Fibroblast of skin of abdomen (primary cell): ENCODE data around the gene DLGAP1.

Source experiments
- DNase-seq: peaks from one replicate; pipeline ENCODE4 v3.0.0-alpha.2; 2013

DLGAP1 gene

GRCh38 chr18:4286256-4286655, 168.9 kb downstream of the DLGAP1 start:
- DNase-seq: no peak

- no peak for DNase-seq
Measured at GRCh38 chr18:4285525-4285924, 169.6 kb downstream of the DLGAP1 start.

- no peak for DNase-seq
Measured at GRCh38 chr18:4284528-4284927, 170.6 kb downstream of the DLGAP1 start.

GRCh38 chr18:4283746-4284291, 171.3 kb downstream of the DLGAP1 start:
- DNase-seq: no peak

DNA sequence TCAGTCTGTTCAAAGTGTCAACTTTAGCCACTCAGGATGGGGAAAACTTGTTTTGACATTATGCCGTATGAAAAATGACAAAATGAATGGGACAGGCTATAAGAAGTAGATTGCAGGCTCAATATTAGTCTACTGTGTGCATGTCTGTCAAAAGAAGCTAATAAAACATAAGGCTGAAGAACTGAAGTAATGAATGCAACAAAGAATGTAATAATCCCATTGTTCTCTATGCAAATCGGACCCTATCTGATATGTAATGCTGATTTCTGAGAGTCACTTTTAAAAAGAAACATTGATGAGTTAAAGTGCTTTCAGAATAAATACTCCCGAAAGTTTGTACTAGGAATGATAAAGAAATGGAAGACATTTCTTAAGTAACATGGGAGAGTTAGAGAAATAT, 172.2 kb downstream of the DLGAP1 start:
- DNase-seq: no peak

GRCh38 chr18:4276953-4277585, 178.0 kb downstream of the DLGAP1 start:
- DNase-seq: no peak

DNA sequence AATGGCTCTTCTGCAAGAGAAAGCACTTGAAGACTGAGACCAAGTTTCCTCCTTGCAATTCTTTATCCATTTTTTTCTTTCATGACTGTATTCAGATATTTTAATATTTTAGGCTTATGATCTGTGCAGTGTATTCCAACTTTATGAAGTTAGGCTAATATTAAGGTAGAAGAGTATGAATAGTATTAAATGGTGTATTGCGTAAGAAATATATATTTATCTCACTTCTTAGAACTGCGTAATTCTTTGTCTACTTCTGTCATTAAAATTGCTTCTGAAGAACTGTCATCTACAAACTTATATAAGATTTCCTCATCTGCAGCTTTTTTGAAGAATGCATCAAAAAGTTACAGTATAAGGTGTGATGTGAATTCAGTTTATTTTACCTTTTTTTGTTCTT, 183.2 kb downstream of the DLGAP1 start:
- no peak for DNase-seq

DNA sequence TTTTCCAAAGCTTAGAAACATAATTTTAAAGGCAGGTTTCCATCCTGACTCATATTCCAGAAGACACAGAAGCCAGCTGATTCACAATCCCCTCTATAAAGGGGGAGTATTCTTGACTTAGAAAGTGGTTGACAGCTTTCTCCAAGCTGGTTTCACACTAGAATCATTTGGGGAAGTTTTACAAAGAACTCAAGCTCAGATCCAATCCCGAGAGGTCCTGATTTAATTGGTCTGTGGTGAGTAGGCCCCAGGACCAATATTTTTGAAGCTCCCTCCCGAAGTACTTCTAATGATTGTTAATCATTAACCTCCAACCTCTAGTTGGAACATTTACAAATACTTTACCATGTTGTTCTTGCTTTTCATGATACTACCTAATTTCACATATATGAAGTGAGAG, 184.1 kb downstream of the DLGAP1 start:
- DNase-seq: no peak

GRCh38 chr18:4270016-4270415, 185.1 kb downstream of the DLGAP1 start:
- DNase-seq: no peak

DNA sequence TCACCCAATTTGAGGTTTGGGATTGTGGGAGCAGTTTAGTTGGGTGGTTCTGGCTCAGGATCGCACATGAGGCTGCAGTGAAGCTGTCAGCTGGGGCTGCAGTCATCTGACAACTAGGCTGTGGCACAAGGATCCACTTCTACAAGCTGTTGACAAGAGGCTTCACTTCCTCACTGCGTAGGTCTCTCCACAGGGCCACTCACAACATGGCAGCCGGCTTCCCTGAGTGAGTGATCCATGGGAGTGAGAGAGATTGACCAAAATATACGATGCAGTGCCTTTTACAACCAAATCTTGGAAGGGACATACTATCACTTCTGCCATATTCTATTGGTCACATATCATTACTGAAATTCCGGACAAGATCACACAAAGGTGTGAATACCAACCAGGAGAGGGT, 187.5 kb downstream of the DLGAP1 start:
- no peak for DNase-seq

DNA sequence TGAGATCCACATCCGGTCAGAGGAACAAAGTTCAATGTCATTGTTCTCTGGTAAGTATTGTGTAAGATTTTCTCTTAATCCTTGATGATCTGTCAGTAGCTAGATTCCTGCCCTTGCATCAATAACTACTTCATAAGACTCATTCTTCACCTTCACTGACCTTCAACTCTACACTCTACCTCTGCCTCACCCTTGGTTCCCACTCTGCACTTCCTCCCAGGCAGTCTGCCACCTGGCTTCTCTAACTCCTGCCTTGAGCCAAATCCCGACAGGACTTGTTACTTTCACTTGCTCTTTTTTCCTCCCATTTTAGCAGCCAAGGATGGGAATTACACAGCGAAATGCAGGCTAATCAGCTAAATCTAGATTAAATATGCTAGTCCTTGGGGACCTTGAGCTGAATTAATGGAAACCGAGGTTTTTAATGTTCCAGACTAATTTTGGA, 190.7 kb downstream of the DLGAP1 start:
- DNase-seq: no peak

DNA sequence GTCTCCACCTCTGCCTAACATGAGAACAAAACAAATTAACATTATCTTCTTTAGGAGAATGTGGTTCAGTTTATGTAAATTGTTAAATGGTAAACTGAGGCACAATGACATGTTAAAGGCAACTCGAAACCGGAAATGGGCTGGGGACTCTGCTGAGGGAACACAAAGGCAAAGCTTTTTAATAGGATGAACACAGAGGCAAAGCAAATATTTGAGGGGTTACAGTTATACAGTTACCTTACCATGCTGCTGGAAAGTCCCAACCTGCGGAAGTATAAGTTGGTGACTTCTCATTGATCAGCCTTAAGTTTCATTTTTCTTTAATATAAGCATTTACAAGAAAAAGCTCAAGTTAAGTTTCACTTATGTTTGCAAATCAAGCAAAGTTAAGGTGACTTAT, 195.0 kb downstream of the DLGAP1 start:
- DNase-seq: no peak

DNA sequence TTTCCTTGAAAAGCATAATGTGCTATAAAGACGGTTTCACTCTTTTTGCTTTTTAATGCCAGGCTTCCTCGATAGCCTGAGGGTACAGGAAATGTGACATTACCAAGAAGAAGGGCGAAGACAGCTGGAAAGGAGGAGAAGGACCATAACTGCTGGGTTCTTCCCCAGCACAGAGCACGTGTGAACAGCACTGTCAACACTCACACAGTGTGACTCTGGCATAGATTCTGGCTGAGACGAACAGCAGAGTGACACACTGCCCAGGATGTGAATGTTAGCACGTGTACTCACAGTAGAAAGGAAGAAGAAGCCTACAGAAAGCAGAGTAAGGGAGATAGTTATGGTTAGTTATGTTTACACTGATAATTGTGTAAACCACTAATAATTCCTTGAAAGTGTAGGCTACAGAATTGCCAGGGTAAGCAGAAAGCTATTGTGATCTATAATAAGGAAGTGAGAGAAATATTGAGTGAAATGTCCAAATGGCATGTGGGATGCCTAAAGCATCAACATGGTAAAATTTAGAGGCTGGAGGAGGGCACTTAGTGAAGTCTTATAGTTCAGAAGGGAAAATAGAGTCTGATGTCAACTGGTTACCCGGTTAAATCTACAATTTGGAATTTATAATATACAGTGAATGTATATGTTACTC, 198.2 kb downstream of the DLGAP1 start:
- DNase-seq: no peak

DNA sequence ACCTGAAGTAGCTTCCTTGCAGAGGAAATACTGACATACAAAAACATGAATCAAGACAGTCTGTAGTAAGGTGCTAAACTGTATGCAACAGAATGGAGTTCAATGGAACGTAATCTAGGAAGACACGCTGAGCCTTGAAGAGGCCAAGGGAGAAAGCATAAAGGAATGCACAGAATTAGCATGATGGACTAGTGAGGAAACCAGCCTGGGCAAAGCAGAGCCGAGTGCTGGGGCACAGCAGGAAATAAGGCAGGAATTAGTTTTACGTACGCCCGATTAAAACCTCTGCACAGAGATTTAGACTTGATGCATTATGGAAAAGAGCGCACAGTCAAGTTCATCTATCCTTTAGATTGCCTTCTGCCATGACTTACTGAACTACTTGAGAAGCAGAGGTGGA, 200.3 kb downstream of the DLGAP1 start:
- DNase-seq: no peak

GRCh38 chr18:4252829-4253228, 202.3 kb downstream of the DLGAP1 start:
- DNase-seq: no peak

GRCh38 chr18:4251873-4252272, 203.2 kb downstream of the DLGAP1 start:
- no peak for DNase-seq

- no peak for DNase-seq
Measured at GRCh38 chr18:4251206-4251605, 203.9 kb downstream of the DLGAP1 start.

- DNase-seq: no peak
Measured at GRCh38 chr18:4250141-4250540, 205.0 kb downstream of the DLGAP1 start.

DNA sequence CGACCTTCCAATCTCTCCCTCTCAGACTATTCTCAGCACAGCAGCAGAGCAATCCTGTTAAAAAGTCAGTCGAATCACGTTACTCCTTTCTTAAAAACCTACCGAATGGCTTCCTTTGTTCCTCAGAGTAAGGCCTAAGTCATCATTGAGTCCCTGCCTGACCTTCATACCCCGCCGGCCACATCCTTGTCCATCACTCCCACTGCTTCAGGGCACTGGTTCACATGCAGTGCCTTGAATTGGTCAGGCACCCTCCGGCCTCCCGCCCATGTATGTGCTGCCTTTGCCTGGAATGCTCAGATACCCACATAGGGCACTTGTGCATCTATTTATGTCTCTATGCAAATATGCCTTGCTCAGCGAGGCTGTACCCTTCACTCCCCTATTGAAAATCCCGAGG, 206.4 kb downstream of the DLGAP1 start:
- DNase-seq: no peak

DNA sequence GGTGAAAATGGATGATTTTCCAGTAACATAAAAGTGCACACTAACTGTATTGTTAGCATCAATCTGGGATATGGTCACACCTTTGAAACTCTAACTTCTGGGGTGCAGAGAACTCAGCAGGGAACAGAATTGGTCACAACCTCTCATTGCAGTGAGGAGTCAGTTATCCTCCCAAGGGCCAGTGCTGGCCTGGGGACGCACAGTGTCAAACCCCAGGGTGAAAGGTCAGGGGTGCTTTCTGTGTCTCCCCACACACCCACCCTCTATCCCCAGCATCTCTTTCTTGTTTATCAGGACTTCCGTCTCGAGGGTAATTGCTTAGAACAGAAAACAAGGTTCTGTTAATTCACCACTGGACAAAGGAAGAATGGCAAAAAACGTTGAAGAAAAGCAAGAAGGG, 208.7 kb downstream of the DLGAP1 start:
- DNase-seq: no peak

- no peak for DNase-seq
Measured at GRCh38 chr18:4245456-4245855, 209.7 kb downstream of the DLGAP1 start.

- no peak for DNase-seq
Measured at GRCh38 chr18:4242431-4243161, 212.5 kb downstream of the DLGAP1 start.

GRCh38 chr18:4241090-4241617, 214.0 kb downstream of the DLGAP1 start:
- peak; percentile 0 for DNase-seq
